GM12892 (cell line): ENCODE data around the gene YPEL3.

ENCODE experiments used
- POLR2A ChIP-seq: IDR thresholded peaks from 2 replicates; pipeline ENCODE4 v1.6.1; 2011; ENCODE audit warnings: low read depth, low read length, control low read depth
- POLR2AphosphoS5 ChIP-seq: IDR thresholded peaks from 2 replicates; pipeline ENCODE4 v1.6.1; 2011; ENCODE audit warnings: low read depth, low read length, control low read depth
- TAF1 ChIP-seq: IDR thresholded peaks from 2 replicates; pipeline ENCODE4 v1.6.1; 2011; ENCODE audit warnings: low read depth, mild to moderate bottlenecking, control low read depth, low read length, borderline replicate concordance

GRCh38 chr16:30063278-30063892, 32.6 kb downstream of the YPEL3 start:
- TF ChIP-seq POLR2A (no peak), POLR2AphosphoS5 (no peak), TAF1 (no peak)
